RWPE1 (cell line): Measurements from ENCODE around the gene CDC42.

Source experiments
- CTCF ChIA-PET: fragments of 350-600 bp; sonication (Branson Sonifier 250); formaldehyde crosslinking; extraction: SDS; loops from one replicate; lab custom pipeline; 2021; lab: Yijun Ruan, JAX
- POLR2A ChIA-PET: fragments of 400-600 bp; formaldehyde crosslinking; extraction: SDS; loops from one replicate; lab custom pipeline; 2020; ENCODE audit warnings: antibody characterized with exemption; ENCODE audit not compliant: low non-redundant PET; lab: Yijun Ruan, JAX
- DNase-seq: peaks from one replicate; pipeline ENCODE4 v3.0.0; 2012; ENCODE audit warnings: low spot score
- H3K27ac ChIP-seq: fragments of 450-650 bp; 2 replicates; pipeline ENCODE4 v1.5.1; 2017
- CTCF ChIP-seq: fragments of 450-650 bp; conservative IDR thresholded peaks from 2 replicates; pipeline ENCODE4 v1.5.1; 2017; ENCODE audit warnings: low read depth, mild to moderate bottlenecking

CDC42 gene

GRCh38 chr1:22096036-22096435 lies 43.5 kb downstream of the CDC42 start:
- ChIA-PET CTCF (no interaction called here), POLR2A (no interaction called here)
- no peak for DNase-seq
- no peak for TF ChIP-seq CTCF
- no peak overlapping the region for H3K27ac ChIP-seq

GRCh38 chr1:22096463-22096862 lies 44.0 kb downstream of the CDC42 start:
- no peak overlapping the region for H3K27ac ChIP-seq
- ChIA-PET CTCF (no interaction called here), POLR2A (no interaction called here)
- no peak for TF ChIP-seq CTCF
- no peak for DNase-seq

- DNase-seq = no peak
- ChIA-PET POLR2A (no interaction called here), CTCF (interaction anchor here (0.5 to 0.7 kb wide), 3 partner anchors 34 to 568 kb away, joined by 3 to 6 read pairs (median 3); no protein-coding TSS in a partner anchor)
- TF ChIP-seq CTCF = no peak
- H3K27ac ChIP-seq = no peak overlapping the region
These were observed 46.2 kb downstream of the CDC42 start for GRCh38 chr1:22098752-22099151.

- POLR2A ChIA-PET = no interaction called here
- no peak overlapping the region for H3K27ac ChIP-seq
- CTCF ChIA-PET = interaction anchor here (0.6 to 0.7 kb wide), 2 partner anchors 84 to 393 kb away, joined by 4 to 8 read pairs; no protein-coding TSS in a partner anchor
- DNase-seq = no peak
- TF ChIP-seq CTCF = no peak
These were observed 47.7 kb downstream of the CDC42 start for GRCh38 chr1:22100168-22100567.

- no peak for TF ChIP-seq CTCF
- no peak for DNase-seq
- POLR2A ChIA-PET = no interaction called here
- CTCF ChIA-PET = no interaction called here
- no peak overlapping the region for H3K27ac ChIP-seq
These were observed 48.7 kb downstream of the CDC42 start for GRCh38 chr1:22101199-22101598.

- no peak for DNase-seq
- CTCF ChIA-PET = no interaction called here
- no peak for TF ChIP-seq CTCF
- POLR2A ChIA-PET = no interaction called here
- H3K27ac ChIP-seq = peak overlapping the region; percentile 25
These were observed 49.5 kb downstream of the CDC42 start for GRCh38 chr1:22101995-22102394.
